Ammon's horn (tissue), 1 donor: ENCODE measurements around the gene MASTL.

Source experiments
- DNase-seq: peaks from one replicate; pipeline ENCODE4 v3.0.0-alpha.2; 2016; ENCODE audit warnings: low spot score

MASTL gene

DNA sequence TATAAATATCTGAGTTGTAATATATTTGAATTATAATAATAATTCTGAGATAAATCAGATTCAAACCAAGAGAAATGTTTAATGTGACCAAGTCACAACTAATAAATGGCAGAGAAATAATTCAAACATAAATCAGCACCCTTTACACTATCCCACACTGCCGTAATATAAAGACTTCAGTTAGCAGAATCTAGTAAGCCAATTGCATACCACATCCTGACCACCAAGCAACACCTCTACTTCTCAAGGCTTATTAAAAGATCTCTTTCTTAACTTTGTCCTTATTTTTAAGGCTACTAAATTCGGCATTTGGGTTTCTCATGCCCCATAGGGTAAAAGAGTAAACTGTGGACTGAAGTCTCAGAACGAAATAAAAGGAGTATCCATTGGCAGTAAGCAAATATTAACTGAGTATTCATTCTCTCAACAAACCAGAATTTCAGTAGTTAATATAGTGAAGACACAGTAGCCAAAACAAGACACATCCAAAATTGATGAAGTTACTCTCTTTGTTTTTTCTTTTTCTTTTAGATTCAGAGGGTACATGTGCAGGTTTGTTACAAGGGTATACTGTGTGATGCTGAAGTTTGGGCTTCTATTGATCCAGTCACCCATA is 70.6 kb downstream of the MASTL start:
- no peak for DNase-seq

GRCh38 chr10:27230022-27230421 is 74.9 kb downstream of the MASTL start:
- DNase-seq: no peak

DNA sequence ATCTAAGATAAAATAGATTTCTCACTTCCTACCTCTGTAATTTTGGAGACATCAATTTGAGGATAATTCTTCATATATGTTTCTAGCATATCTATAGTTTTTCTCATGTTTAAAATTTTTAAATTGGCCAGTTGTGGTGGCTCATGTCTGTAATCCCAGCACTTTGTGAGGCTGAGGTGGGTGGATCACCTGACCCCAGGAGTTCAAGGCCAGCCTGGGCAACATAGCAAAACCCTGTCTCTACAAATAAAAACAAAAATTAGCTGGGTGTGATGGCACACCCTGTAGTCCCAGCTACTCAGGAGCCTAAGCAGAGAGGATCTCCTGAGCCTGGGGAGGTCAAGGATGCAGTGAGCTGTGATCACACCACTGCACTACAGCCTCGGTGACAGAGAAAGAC is 80.6 kb downstream of the MASTL start:
- no peak for DNase-seq
